ENCODE results near the gene CFH.

CFH gene

GRCh38 chr1:196669693-196670092 is 17.9 kb downstream of the CFH start:
- TF ChIP-seq, protein P1, sequence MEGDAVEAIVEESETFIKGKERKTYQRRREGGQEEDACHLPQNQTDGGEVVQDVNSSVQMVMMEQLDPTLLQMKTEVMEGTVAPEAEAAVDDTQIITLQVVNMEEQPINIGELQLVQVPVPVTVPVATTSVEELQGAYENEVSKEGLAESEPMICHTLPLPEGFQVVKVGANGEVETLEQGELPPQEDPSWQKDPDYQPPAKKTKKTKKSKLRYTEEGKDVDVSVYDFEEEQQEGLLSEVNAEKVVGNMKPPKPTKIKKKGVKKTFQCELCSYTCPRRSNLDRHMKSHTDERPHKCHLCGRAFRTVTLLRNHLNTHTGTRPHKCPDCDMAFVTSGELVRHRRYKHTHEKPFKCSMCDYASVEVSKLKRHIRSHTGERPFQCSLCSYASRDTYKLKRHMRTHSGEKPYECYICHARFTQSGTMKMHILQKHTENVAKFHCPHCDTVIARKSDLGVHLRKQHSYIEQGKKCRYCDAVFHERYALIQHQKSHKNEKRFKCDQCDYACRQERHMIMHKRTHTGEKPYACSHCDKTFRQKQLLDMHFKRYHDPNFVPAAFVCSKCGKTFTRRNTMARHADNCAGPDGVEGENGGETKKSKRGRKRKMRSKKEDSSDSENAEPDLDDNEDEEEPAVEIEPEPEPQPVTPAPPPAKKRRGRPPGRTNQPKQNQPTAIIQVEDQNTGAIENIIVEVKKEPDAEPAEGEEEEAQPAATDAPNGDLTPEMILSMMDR (IDR thresholded peaks at IDR 0.05; ENCODE audit: insufficient read depth, low read length, poor library complexity, severe bottlenecking): no peak

DNA sequence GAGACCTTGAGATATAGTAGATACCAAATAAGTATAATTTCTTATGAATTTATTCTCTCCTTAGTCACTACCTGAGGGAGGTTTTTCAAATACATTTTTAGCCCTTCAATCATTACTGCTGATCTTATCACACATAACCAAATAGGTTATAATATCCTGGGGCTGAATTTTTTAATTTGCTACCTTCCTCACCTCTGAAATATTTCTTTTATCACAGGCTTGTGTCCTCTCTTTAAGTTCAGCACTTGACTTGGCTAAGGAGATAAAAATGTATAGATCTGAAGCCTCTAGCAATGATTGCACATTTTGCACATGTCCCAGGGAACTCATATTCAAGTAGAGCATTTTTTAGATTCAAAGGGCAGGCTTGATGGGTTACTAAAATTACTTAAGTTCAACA is 23.1 kb downstream of the CFH start:
- H3K9ac ChIP-seq (ENCODE audit: low read length): no peak overlapping the region
- H3F3A ChIP-seq (ENCODE audit: insufficient read depth): no peaks in the 10 kb centered on the region
- no peaks in the 10 kb centered on the region for H3K36me3 ChIP-seq (ENCODE audit: low read length)

More at GRCh38 chr1:196669693-196670092, 17.9 kb downstream of the CFH start:
- Histone ChIP-seq H3F3A (ENCODE audit: insufficient read depth) (no peaks in the 10 kb centered on the region), H3K27ac (ENCODE audit: low read depth, low read length) (no peak overlapping the region), H4K20me1 (ENCODE audit: low read depth, low read length) (no peaks in the 10 kb centered on the region), H3K4me2 (ENCODE audit: low read depth, low read length, poor library complexity, severe bottlenecking) (no peak overlapping the region), H3K79me2 (ENCODE audit: insufficient read depth, low read length) (no peaks in the 10 kb centered on the region), H2AFZ (ENCODE audit: low read depth, low read length, severe bottlenecking) (no peak overlapping the region), H3K4me3 (ENCODE audit: insufficient read depth, low read length, poor library complexity, severe bottlenecking) (no peak overlapping the region), H3K9me2 (replicated peaks; ENCODE audit: insufficient read depth, low read length) (no peaks in the 10 kb centered on the region), H3K36me3 (ENCODE audit: low read length) (0 out of 2 replicates have a peak, but pooled peaks cover 2% of the 10 kb centered on the region), H3K9ac (ENCODE audit: low read length) (no peak overlapping the region), H3K9me3 (ENCODE audit: insufficient read depth, low read length) (no peaks in the 10 kb centered on the region), H3K27me3 (ENCODE audit: low read length) (no peaks in the 10 kb centered on the region)

DNA sequence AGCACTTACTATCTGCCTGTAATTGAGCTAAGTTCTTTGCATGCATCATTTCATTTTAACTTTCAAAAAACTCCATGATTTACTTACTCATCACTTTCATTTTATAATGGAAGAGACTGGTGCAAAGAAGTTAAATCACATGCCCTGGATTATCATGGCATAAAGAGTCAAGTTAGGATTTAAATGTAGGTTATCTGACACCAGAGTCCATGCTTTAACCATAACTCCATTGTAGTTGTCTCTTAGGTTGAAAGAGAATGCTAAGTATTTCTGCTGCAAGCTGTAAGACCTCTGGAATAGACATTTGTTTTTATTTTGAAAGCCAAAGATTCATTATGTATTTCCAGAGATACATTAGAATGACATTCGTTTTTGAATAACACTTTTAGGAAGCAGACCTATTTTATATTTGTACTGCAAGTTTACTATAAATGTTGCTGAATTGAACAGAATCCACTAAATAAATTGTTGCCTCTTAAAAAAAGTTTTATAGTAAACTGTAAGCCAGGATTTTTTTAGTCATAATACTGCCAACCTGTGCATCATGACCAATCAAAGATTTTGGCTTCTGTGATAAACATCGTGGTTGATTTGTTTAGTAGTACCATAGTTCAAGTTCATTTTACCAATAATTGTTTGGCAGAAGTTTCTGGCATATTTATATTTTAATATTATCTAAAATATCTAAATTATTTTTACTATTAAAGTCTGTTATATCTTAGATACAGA is 26.1 kb downstream of the CFH start:
- peak overlapping the region; percentile 47 for H2AFZ ChIP-seq (ENCODE audit: low read depth, low read length, severe bottlenecking)
- H3K79me2 ChIP-seq (ENCODE audit: insufficient read depth, low read length): no peaks in the 10 kb centered on the region
- H3K27me3 ChIP-seq (ENCODE audit: low read length): no peaks in the 10 kb centered on the region
- H3K9ac ChIP-seq (ENCODE audit: low read length): no peak overlapping the region
- no peak overlapping the region for H3K4me2 ChIP-seq (ENCODE audit: low read depth, low read length, poor library complexity, severe bottlenecking)
- H4K20me1 ChIP-seq (ENCODE audit: low read depth, low read length): no peaks in the 10 kb centered on the region
- H3K36me3 ChIP-seq (ENCODE audit: low read length): no peaks in the 10 kb centered on the region
- TF ChIP-seq, protein P1 (IDR thresholded peaks at IDR 0.05; ENCODE audit: insufficient read depth, low read length, poor library complexity, severe bottlenecking): no peak
- no peak for TF ChIP-seq EZH2phosphoT487 (conservative IDR thresholded peaks at IDR 0.05; ENCODE audit: low read length)
- no peaks in the 10 kb centered on the region for H3K9me3 ChIP-seq (ENCODE audit: insufficient read depth, low read length)
- no peak overlapping the region for H3K4me3 ChIP-seq (ENCODE audit: insufficient read depth, low read length, poor library complexity, severe bottlenecking)
- no peak overlapping the region for H3K27ac ChIP-seq (ENCODE audit: low read depth, low read length)
- no peaks in the 10 kb centered on the region for H3F3A ChIP-seq (ENCODE audit: insufficient read depth)
- no peaks in the 10 kb centered on the region for H3K9me2 ChIP-seq (replicated peaks; ENCODE audit: insufficient read depth, low read length)

More for the DNA sequence above, 23.1 kb downstream of the CFH start:
- Histone ChIP-seq H3K27ac (ENCODE audit: low read depth, low read length) (no peak overlapping the region), H4K20me1 (ENCODE audit: low read depth, low read length) (no peaks in the 10 kb centered on the region), H3K79me2 (ENCODE audit: insufficient read depth, low read length) (no peaks in the 10 kb centered on the region), H3K4me3 (ENCODE audit: insufficient read depth, low read length, poor library complexity, severe bottlenecking) (no peak overlapping the region), H2AFZ (ENCODE audit: low read depth, low read length, severe bottlenecking) (peak overlapping the region; percentile 68), H3K27me3 (ENCODE audit: low read length) (no peaks in the 10 kb centered on the region), H3K9me2 (replicated peaks; ENCODE audit: insufficient read depth, low read length) (no peaks in the 10 kb centered on the region), H3K9me3 (ENCODE audit: insufficient read depth, low read length) (no peaks in the 10 kb centered on the region), H3K4me2 (ENCODE audit: low read depth, low read length, poor library complexity, severe bottlenecking) (no peak overlapping the region)
- TF ChIP-seq, protein P1 (IDR thresholded peaks at IDR 0.05; ENCODE audit: insufficient read depth, low read length, poor library complexity, severe bottlenecking): no peak
- no peak for TF ChIP-seq EZH2phosphoT487 (conservative IDR thresholded peaks at IDR 0.05; ENCODE audit: low read length)
